GM20000 (cell line): ENCODE data around the gene FAM181B.
A peak's percentile ranks its signal among the peaks of the same experiment; 100 is the strongest.

Experiments
- DNase-seq: peaks from one replicate; pipeline ENCODE4 v3.0.0; 2012; ENCODE audit warnings: low spot score
- CTCF ChIP-seq: IDR thresholded peaks from 2 replicates; pipeline ENCODE4 v1.5.1; 2012; ENCODE audit warnings: mild to moderate bottlenecking, control low read depth; ENCODE audit errors: extremely low read depth, missing control alignments

FAM181B gene

GRCh38 chr11:82719361-82720105, 14.1 kb downstream of the FAM181B start:
- DNase-seq: no peak
- TF ChIP-seq CTCF: no peak

- no peak for DNase-seq
Measured at GRCh38 chr11:82718821-82719220, 14.8 kb downstream of the FAM181B start.

GRCh38 chr11:82718307-82718706, 15.4 kb downstream of the FAM181B start:
- peak; percentile 56 for DNase-seq
- peak; percentile 50 for TF ChIP-seq CTCF

More at GRCh38 chr11:82718821-82719220, 14.8 kb downstream of the FAM181B start:
- TF ChIP-seq CTCF: no peak

GRCh38 chr11:82714346-82715174, 19.1 kb downstream of the FAM181B start:
- no peak for TF ChIP-seq CTCF
- DNase-seq: no peak

GRCh38 chr11:82711648-82712047, 22.0 kb downstream of the FAM181B start:
- TF ChIP-seq CTCF: no peak
- DNase-seq: no peak

GRCh38 chr11:82703796-82704195, 29.9 kb downstream of the FAM181B start:
- TF ChIP-seq CTCF: no peak
- DNase-seq: no peak

GRCh38 chr11:82703226-82703625, 30.4 kb downstream of the FAM181B start:
- no peak for DNase-seq
- TF ChIP-seq CTCF: no peak
